Peyer's patch (tissue), 4 donors: ENCODE data around the gene CLDN16. TPM values are rescaled to one million over a fixed set of nuclear protein-coding genes. Genes with fewer than 3 reads are reported as not detected.

Experiments used
- DNase-seq, 3 donors: peaks; one replicate each; pipeline ENCODE4 v3.0.0-alpha.2; 2017 to 2019
- H3K27ac ChIP-seq, 4 donors: fragments of 200-600 bp; sonication (generic); one replicate each; pipeline ENCODE4 v1.5.1; 2016 to 2019
- H3K27me3 ChIP-seq, 2 donors: fragments of 200-600 bp; sonication (generic); one replicate each; pipeline ENCODE4 v1.5.1; 2019
- H3K36me3 ChIP-seq, 3 donors: fragments of 200-600 bp; sonication (generic); one replicate each; pipeline ENCODE4 v1.5.1; 2016 to 2019
- H3K4me1 ChIP-seq, 4 donors: fragments of 200-600 bp; sonication (generic); one replicate each; pipeline ENCODE4 v1.5.1; 2016 to 2019
- H3K4me3 ChIP-seq, 4 donors: fragments of 200-600 bp; sonication (generic); 1 replicate in 3 of 4; 2 replicates in 1 of 4; pipeline ENCODE4 v1.5.1; 2016 to 2019; ENCODE audit warnings: mild to moderate bottlenecking in 1 of 4
- H3K9me3 ChIP-seq, 4 donors: fragments of 200-600 bp; sonication (generic); one replicate each; pipeline ENCODE4 v1.5.1; 2016 to 2019; ENCODE audit warnings: mild to moderate bottlenecking in 1 of 4
- CTCF ChIP-seq, 6 experiments: fragments of 450-650 bp in 4 of 6; fragments of 200-600 bp in 2 of 6; sonication (generic) in 1 of 6; IDR thresholded peaks; one replicate each; pipeline ENCODE4 v1.5.1; 2017 to 2019; ENCODE audit warnings: antibody characterized with exemption in 6 of 6, mild to moderate bottlenecking in 3 of 6, moderate library complexity in 1 of 6
- POLR2A ChIP-seq, 2 donors: fragments of 450-650 bp; IDR thresholded peaks; one replicate each; pipeline ENCODE4 v1.5.1; 2017; ENCODE audit warnings: antibody characterized with exemption in 2 of 2, mild to moderate bottlenecking in 2 of 2, moderate library complexity in 2 of 2
- total RNA-seq, 4 donors: library from RNA; depleted of rRNA; stranded (reverse); fragments of >200 nt; gene quantifications; one replicate each; pipeline ENCODE4 v1.1.0, GENCODE V29; 2016

CLDN16 gene
- total RNA-seq, 4 donors from 2014 or later = not detected

GRCh38 chr3:190370369-190370768 is 17.6 kb upstream of the CLDN16 start:
- no peak for DNase-seq
- no peak for TF ChIP-seq POLR2A (IDR thresholded peaks at IDR 0.05)
- no peak for TF ChIP-seq CTCF (IDR thresholded peaks at IDR 0.05)
- Histone ChIP-seq H3K27me3 (no peaks in the 10 kb centered on the region), H3K36me3 (no peaks in the 10 kb centered on the region), H3K27ac (no peak overlapping the region), H3K4me3 (no peak overlapping the region), H3K9me3 (no peaks in the 10 kb centered on the region), H3K4me1 (no peaks in the 10 kb centered on the region)

- no peak for TF ChIP-seq CTCF (IDR thresholded peaks at IDR 0.05)
- TF ChIP-seq POLR2A (IDR thresholded peaks at IDR 0.05) = no peak
- Histone ChIP-seq H3K27me3 (no peaks in the 10 kb centered on the region), H3K27ac (no peak overlapping the region), H3K4me3 (no peak overlapping the region), H3K4me1 (no peaks in the 10 kb centered on the region), H3K9me3 (no peaks in the 10 kb centered on the region), H3K36me3 (no peaks in the 10 kb centered on the region)
- no peak for DNase-seq
Measured at GRCh38 chr3:190371152-190371551, 16.8 kb upstream of the CLDN16 start.

GRCh38 chr3:190375246-190375645 is 12.7 kb upstream of the CLDN16 start:
- TF ChIP-seq CTCF (IDR thresholded peaks at IDR 0.05) = no peak
- DNase-seq = no peak
- no peak overlapping the region for H3K27ac ChIP-seq
- no peaks in the 10 kb centered on the region for H3K36me3 ChIP-seq
- H3K4me3 ChIP-seq = no peak overlapping the region
- H3K4me1 ChIP-seq = no peaks in the 10 kb centered on the region
- H3K9me3 ChIP-seq = no peaks in the 10 kb centered on the region
- H3K27me3 ChIP-seq = no peaks in the 10 kb centered on the region

GRCh38 chr3:190375671-190376070 is 12.3 kb upstream of the CLDN16 start:
- Histone ChIP-seq H3K27ac (no peak overlapping the region), H3K4me1 (no peaks in the 10 kb centered on the region), H3K27me3 (no peaks in the 10 kb centered on the region), H3K4me3 (no peak overlapping the region), H3K9me3 (no peaks in the 10 kb centered on the region), H3K36me3 (no peaks in the 10 kb centered on the region)
- no peak for DNase-seq
- TF ChIP-seq POLR2A (IDR thresholded peaks at IDR 0.05) (no peak), CTCF (IDR thresholded peaks at IDR 0.05) (no peak)

- no peak for DNase-seq
- Histone ChIP-seq H3K9me3 (no peaks in the 10 kb centered on the region), H3K27ac (no peak overlapping the region), H3K4me3 (no peak overlapping the region), H3K4me1 (no peaks in the 10 kb centered on the region), H3K36me3 (no peaks in the 10 kb centered on the region), H3K27me3 (no peaks in the 10 kb centered on the region)
- no peak for TF ChIP-seq CTCF (IDR thresholded peaks at IDR 0.05)
- no peak for TF ChIP-seq POLR2A (IDR thresholded peaks at IDR 0.05)
Measured at GRCh38 chr3:190378240-190378891, 9.6 kb upstream of the CLDN16 start.

- H3K9me3 ChIP-seq = no peaks in the 10 kb centered on the region
- no peak overlapping the region for H3K27ac ChIP-seq
- no peak overlapping the region for H3K4me3 ChIP-seq
- H3K27me3 ChIP-seq = no peaks in the 10 kb centered on the region
- no peak for DNase-seq
- H3K4me1 ChIP-seq = no peaks in the 10 kb centered on the region
- no peak for TF ChIP-seq POLR2A (IDR thresholded peaks at IDR 0.05)
- no peak for TF ChIP-seq CTCF (IDR thresholded peaks at IDR 0.05)
- H3K36me3 ChIP-seq = no peaks in the 10 kb centered on the region
Measured at GRCh38 chr3:190380184-190380583, 7.8 kb upstream of the CLDN16 start.
